ENCODE results near the gene GPR78.

GPR78 gene

DNA sequence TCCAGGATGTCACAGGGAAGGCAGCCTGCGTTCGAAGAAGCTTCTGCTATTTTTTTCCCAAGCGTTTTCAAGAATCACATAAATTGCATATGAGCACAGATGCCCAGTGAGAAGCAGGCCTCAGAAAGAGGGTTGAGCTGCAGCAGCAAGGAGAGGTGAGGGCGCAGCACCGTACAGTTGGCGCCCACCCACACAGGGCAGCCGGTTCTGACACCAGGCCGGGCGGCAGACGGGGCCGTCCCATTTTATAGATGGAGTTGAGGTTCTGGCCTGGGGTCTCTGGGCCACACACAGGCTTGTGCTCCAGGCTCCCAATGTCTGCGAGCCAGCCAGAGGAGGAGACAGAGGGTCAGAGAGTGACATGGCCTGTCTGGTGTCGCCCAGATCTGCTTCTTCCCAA lies 35.2 kb downstream of the GPR78 start:
- H3K27me3 ChIP-seq (ENCODE audit: insufficient read depth, low read depth) = no peaks in the 10 kb centered on the region; the same call in 1 of the 2 replicates
- H4K20me1 ChIP-seq (ENCODE audit: insufficient read depth) = no peaks in the 10 kb centered on the region
- H3K79me2 ChIP-seq (ENCODE audit: insufficient read depth, low read depth) = no peaks in the 10 kb centered on the region
- TF ChIP-seq, protein P1, sequence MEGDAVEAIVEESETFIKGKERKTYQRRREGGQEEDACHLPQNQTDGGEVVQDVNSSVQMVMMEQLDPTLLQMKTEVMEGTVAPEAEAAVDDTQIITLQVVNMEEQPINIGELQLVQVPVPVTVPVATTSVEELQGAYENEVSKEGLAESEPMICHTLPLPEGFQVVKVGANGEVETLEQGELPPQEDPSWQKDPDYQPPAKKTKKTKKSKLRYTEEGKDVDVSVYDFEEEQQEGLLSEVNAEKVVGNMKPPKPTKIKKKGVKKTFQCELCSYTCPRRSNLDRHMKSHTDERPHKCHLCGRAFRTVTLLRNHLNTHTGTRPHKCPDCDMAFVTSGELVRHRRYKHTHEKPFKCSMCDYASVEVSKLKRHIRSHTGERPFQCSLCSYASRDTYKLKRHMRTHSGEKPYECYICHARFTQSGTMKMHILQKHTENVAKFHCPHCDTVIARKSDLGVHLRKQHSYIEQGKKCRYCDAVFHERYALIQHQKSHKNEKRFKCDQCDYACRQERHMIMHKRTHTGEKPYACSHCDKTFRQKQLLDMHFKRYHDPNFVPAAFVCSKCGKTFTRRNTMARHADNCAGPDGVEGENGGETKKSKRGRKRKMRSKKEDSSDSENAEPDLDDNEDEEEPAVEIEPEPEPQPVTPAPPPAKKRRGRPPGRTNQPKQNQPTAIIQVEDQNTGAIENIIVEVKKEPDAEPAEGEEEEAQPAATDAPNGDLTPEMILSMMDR (conservative IDR thresholded peaks at IDR 0.05; ENCODE audit: low read depth, low read length) = no peak
- H3K4me1 ChIP-seq (ENCODE audit: low read depth, poor library complexity, severe bottlenecking) = no peaks in the 10 kb centered on the region
- H3K4me2 ChIP-seq = no peak overlapping the region
- H3K4me3 ChIP-seq (IDR thresholded peaks at IDR 0.05; ENCODE audit: insufficient read depth, low read depth, low read length) = no peak overlapping the region
- no peaks in the 10 kb centered on the region for H3K36me3 ChIP-seq (ENCODE audit: insufficient read depth)
- H3K27ac ChIP-seq = no peak overlapping the region
- H3K9ac ChIP-seq = no peak overlapping the region
- no peak overlapping the region for H2AFZ ChIP-seq (ENCODE audit: low read depth)

DNA sequence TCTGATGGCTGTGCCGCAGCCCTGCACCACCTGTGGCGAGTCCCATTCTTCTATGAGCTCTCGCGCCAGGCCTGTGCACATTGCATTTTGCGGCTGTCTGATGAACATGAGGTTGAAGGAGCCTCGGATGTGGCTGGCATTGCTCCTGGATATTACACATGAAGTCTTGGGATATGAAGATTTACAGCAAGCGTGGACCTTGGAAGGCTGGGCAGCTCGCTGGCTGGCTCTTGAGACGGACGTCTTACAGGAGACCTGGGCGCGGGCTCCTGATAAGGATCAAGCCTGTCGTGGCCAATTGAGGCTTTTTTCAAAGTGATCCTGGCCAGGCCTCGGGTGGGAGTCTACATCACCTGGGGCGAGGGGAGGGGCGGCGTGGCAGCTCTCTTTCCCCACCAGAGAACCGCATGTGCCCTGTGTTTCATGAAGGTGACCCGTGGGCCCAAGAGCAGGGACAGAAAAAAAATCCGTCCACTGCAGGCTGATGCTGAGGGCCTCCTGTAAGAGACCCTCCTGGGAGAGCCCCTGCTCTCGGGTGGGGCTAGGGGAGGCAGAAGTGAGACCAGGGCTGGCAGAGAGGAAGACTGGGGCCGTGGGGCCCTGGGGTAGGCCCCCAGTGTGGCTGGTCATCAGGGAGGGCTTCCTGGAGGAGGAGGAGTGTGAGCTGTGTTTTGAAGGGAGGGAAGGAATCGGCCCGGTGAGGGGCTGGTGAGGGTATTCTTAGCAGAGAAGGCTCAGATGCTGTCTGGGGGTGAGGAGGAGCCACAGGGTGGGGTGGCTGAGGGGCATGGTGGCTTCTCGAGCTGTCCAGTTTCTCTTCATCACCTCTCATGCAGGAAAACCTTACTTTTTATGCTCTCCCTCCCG lies 36.0 kb downstream of the GPR78 start:
- no peaks in the 10 kb centered on the region for H3K4me1 ChIP-seq (ENCODE audit: low read depth, poor library complexity, severe bottlenecking)
- no peaks in the 10 kb centered on the region for H3K36me3 ChIP-seq (ENCODE audit: insufficient read depth)

DNA sequence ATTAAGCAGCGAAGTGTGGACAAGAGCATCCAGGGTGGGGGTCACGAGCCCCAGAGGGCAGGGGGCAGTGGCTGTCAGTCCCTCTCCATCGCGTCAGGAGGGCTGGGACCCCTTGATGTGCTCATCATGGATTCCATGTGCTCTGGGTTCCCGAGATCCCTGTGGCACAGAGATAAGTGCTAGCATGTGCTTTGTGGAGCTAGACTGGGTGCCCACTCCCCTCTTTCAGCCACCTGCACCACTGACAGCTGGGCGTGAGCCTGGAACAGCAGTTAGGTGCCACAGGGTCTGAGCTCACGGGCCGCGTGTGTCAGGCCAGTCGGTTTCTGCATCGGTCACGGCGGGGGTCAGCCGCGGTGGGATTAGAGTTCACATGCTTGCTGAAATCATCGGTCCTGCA lies 36.6 kb downstream of the GPR78 start:
- Histone ChIP-seq H3K4me2 (no peak overlapping the region), H3K9ac (no peak overlapping the region), H3K4me1 (ENCODE audit: low read depth, poor library complexity, severe bottlenecking) (no peaks in the 10 kb centered on the region), H3K36me3 (ENCODE audit: insufficient read depth) (no peaks in the 10 kb centered on the region), H3K27ac (no peak overlapping the region), H3K4me3 (IDR thresholded peaks at IDR 0.05; ENCODE audit: insufficient read depth, low read depth, low read length) (no peak overlapping the region), H3K27me3 (ENCODE audit: insufficient read depth, low read depth) (no peaks in the 10 kb centered on the region; the same call in 1 of the 2 replicates), H2AFZ (ENCODE audit: low read depth) (no peak overlapping the region), H3K79me2 (ENCODE audit: insufficient read depth, low read depth) (no peaks in the 10 kb centered on the region), H4K20me1 (ENCODE audit: insufficient read depth) (no peaks in the 10 kb centered on the region)
- TF ChIP-seq, protein P1 (conservative IDR thresholded peaks at IDR 0.05; ENCODE audit: low read depth, low read length) = no peak

More for the DNA sequence above, 36.0 kb downstream of the GPR78 start:
- TF ChIP-seq, protein P1 (conservative IDR thresholded peaks at IDR 0.05; ENCODE audit: low read depth, low read length) = no peak
- H3K79me2 ChIP-seq (ENCODE audit: insufficient read depth, low read depth) = no peaks in the 10 kb centered on the region
- no peak overlapping the region for H3K4me2 ChIP-seq
- no peaks in the 10 kb centered on the region; the same call in 1 of the 2 replicates for H3K27me3 ChIP-seq (ENCODE audit: insufficient read depth, low read depth)
- no peak overlapping the region for H3K27ac ChIP-seq
- H4K20me1 ChIP-seq (ENCODE audit: insufficient read depth) = no peaks in the 10 kb centered on the region
- H3K4me3 ChIP-seq (IDR thresholded peaks at IDR 0.05; ENCODE audit: insufficient read depth, low read depth, low read length) = no peak overlapping the region
- H2AFZ ChIP-seq (ENCODE audit: low read depth) = no peak overlapping the region
- H3K9ac ChIP-seq = no peak overlapping the region

DNA sequence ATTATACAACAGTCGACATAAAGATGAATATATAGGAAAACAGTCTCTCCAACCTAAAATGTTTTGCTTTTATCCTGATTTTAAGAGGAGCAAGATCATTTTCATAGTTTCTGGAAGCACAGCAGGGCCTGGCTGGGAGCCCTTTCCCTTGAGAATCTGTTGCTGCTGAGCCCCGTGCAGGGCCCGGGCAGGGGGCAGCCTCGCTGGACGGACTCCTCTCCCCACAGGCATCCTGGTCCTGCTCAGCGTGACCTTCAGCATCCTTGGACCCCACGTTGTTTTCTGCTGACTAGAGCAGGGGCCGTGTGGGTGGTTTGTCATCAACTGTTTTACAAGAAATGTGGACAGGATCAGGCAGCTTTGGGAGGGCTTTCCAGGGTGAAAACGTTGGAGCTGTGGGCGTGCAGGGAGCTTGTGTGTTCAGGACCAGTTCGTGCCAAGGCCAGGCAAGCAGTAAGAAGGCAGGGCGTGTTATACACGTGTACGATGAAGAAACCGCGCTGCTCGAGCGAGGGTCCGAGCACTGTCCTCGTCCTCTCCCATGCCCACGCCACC lies 37.4 kb downstream of the GPR78 start:
- H3K4me1 ChIP-seq (ENCODE audit: low read depth, poor library complexity, severe bottlenecking) = no peaks in the 10 kb centered on the region
- no peak overlapping the region for H3K4me3 ChIP-seq (IDR thresholded peaks at IDR 0.05; ENCODE audit: insufficient read depth, low read depth, low read length)
- H3K27me3 ChIP-seq (ENCODE audit: insufficient read depth, low read depth) = no peaks in the 10 kb centered on the region; the same call in 1 of the 2 replicates
- no peak overlapping the region for H3K9ac ChIP-seq
- no peaks in the 10 kb centered on the region for H3K79me2 ChIP-seq (ENCODE audit: insufficient read depth, low read depth)
- TF ChIP-seq, protein P1 (conservative IDR thresholded peaks at IDR 0.05; ENCODE audit: low read depth, low read length) = no peak
- no peaks in the 10 kb centered on the region for H4K20me1 ChIP-seq (ENCODE audit: insufficient read depth)
- no peak overlapping the region for H2AFZ ChIP-seq (ENCODE audit: low read depth)
- no peak overlapping the region for H3K4me2 ChIP-seq
- no peaks in the 10 kb centered on the region for H3K36me3 ChIP-seq (ENCODE audit: insufficient read depth)
- no peak overlapping the region for H3K27ac ChIP-seq
